HepG2 (cell line): ENCODE data around the gene TMEM145. TPM values are rescaled to one million over a fixed set of nuclear protein-coding genes. Genes with fewer than 3 reads are reported as not detected.

Source experiments
- ATF5 ChIP-seq: sonication (generic); formaldehyde crosslinking; IDR thresholded peaks from 2 replicates; pipeline ENCODE4 v1.4.0; 2020; ENCODE audit warnings: mild to moderate bottlenecking, low read depth, missing genetic modification reagents
- CREM ChIP-seq, 2 experiments: sonication (generic) in 1 of 2; formaldehyde crosslinking in 1 of 2; IDR thresholded peaks; 2 replicates each; pipeline versions ENCODE4 v1.4.0 to v1.6.1; 2016 to 2020; ENCODE audit warnings: antibody characterized with exemption in 1 of 2, mild to moderate bottlenecking in 1 of 2, missing genetic modification reagents in 1 of 2
- GATA4 ChIP-seq: sonication (generic); IDR thresholded peaks from 2 replicates; pipeline ENCODE4 v1.6.1; 2016; ENCODE audit warnings: antibody characterized with exemption, low read depth, borderline replicate concordance
- GTF2F1 ChIP-seq: fragments of 150-350 bp; IDR thresholded peaks from 2 replicates; pipeline ENCODE4 v1.6.1; 2014; ENCODE audit warnings: low read length
- HNF1A ChIP-seq, 2 experiments: sonication (generic) in 1 of 2; formaldehyde crosslinking in 1 of 2; IDR thresholded peaks; 2 replicates each; pipeline versions ENCODE4 v1.4.0 to v1.6.1; 2016 to 2020; ENCODE audit warnings: borderline replicate concordance in 1 of 2, low read depth in 1 of 2, mild to moderate bottlenecking in 1 of 2, missing genetic modification reagents in 1 of 2
- HNF4G ChIP-seq, 2 experiments: sonication (generic) in 1 of 2; formaldehyde crosslinking in 1 of 2; IDR thresholded peaks; 2 replicates each; pipeline versions ENCODE4 v1.4.0 to v1.6.1; 2011 to 2020; ENCODE audit warnings: borderline replicate concordance in 2 of 2, low read depth in 2 of 2, mild to moderate bottlenecking in 2 of 2, low read length in 1 of 2, missing genetic modification reagents in 1 of 2, moderate library complexity in 1 of 2
- HNRNPL ChIP-seq: fragments of 200-400 bp; formaldehyde crosslinking; IDR thresholded peaks from 2 replicates; pipeline ENCODE4 v1.6.1; 2017; ENCODE audit warnings: mild to moderate bottlenecking, low read depth, low read length
- KDM1A ChIP-seq: IDR thresholded peaks from 2 replicates; pipeline ENCODE4 v1.6.1; 2016; ENCODE audit warnings: missing compliant biosample characterization
- MAZ ChIP-seq, 2 experiments: sonication (generic) in 1 of 2; formaldehyde crosslinking in 1 of 2; IDR thresholded peaks; 2 replicates each; pipeline versions ENCODE4 v1.5.0 to v1.6.1; 2012 to 2020; ENCODE audit warnings: low read depth in 2 of 2, mild to moderate bottlenecking in 2 of 2, borderline replicate concordance in 1 of 2, improper control_type of control experiment in 1 of 2, low read length in 1 of 2, missing genetic modification reagents in 1 of 2, moderate library complexity in 1 of 2
- NR2F6 ChIP-seq, 2 experiments: IDR thresholded peaks; 2 replicates each; pipeline ENCODE4 v1.6.1; 2016; ENCODE audit warnings: antibody characterized with exemption in 1 of 2, mild to moderate bottlenecking in 1 of 2
- PITX1 ChIP-seq: sonication (generic); formaldehyde crosslinking; IDR thresholded peaks from 2 replicates; pipeline ENCODE4 v1.5.1; 2020; ENCODE audit warnings: mild to moderate bottlenecking, missing genetic modification reagents
- RORA ChIP-seq: sonication (generic); formaldehyde crosslinking; IDR thresholded peaks from 2 replicates; pipeline ENCODE4 v1.5.0; 2020; ENCODE audit warnings: mild to moderate bottlenecking, missing genetic modification reagents, moderate library complexity
- SALL1 ChIP-seq: sonication (generic); formaldehyde crosslinking; IDR thresholded peaks from 2 replicates; pipeline ENCODE4 v1.8.0; 2022; ENCODE audit warnings: mild to moderate bottlenecking, missing genetic modification reagents
- SIN3A ChIP-seq: IDR thresholded peaks from 2 replicates; pipeline ENCODE4 v1.6.1; 2011; ENCODE audit warnings: low read depth, mild to moderate bottlenecking, control low read depth, low read length, borderline replicate concordance
- THYN1 ChIP-seq: sonication (generic); formaldehyde crosslinking; IDR thresholded peaks from 2 replicates; pipeline ENCODE4 v1.8.1; 2023; ENCODE audit warnings: low read depth, mild to moderate bottlenecking, moderate library complexity, missing genetic modification reagents, borderline replicate concordance
- ZBTB38 ChIP-seq: sonication (generic); formaldehyde crosslinking; IDR thresholded peaks from 2 replicates; pipeline ENCODE4 v1.5.1; 2020; ENCODE audit warnings: mild to moderate bottlenecking, missing genetic modification reagents
- ZMYM2 ChIP-seq: sonication (generic); formaldehyde crosslinking; IDR thresholded peaks from 2 replicates; pipeline ENCODE4 v1.8.0; 2022; ENCODE audit warnings: mild to moderate bottlenecking, missing genetic modification reagents
- ZNF143 ChIP-seq: sonication (generic); formaldehyde crosslinking; IDR thresholded peaks from 2 replicates; pipeline ENCODE4 v1.4.0; 2020; ENCODE audit warnings: missing genetic modification reagents
- ZNF276 ChIP-seq: sonication (generic); formaldehyde crosslinking; IDR thresholded peaks from 2 replicates; pipeline ENCODE4 v1.4.0; 2020; ENCODE audit warnings: mild to moderate bottlenecking, low read depth, missing genetic modification reagents
- ZNF367 ChIP-seq: sonication (generic); formaldehyde crosslinking; IDR thresholded peaks from 2 replicates; pipeline ENCODE4 v1.4.0; 2020; ENCODE audit warnings: missing genetic modification reagents, borderline replicate concordance
- ZSCAN30 ChIP-seq: sonication (generic); formaldehyde crosslinking; IDR thresholded peaks from 2 replicates; pipeline ENCODE4 v1.5.0; 2020; ENCODE audit warnings: mild to moderate bottlenecking, missing genetic modification reagents
- ZSCAN9 ChIP-seq: IDR thresholded peaks from 2 replicates; pipeline ENCODE4 v1.6.1; 2016; ENCODE audit warnings: borderline replicate concordance
- polyA plus RNA-seq, 8 experiments: library from polyadenylated mRNA; depleted of rRNA in 3 of 8; stranded (reverse) in 7 of 8; unstranded in 1 of 8; fragments of >200 nt; fragmentation: Illumina TruSeq in 4 of 8; extraction: Trizol in 4 of 8; gene quantifications; 2 replicates each; pipeline versions ENCODE4 v1.2.1 to v1.2.3, GENCODE V29; 2011 to 2016; ENCODE audit warnings: low read depth in 4 of 8, missing spikeins in 1 of 8, mixed read lengths in 1 of 8; ENCODE audit not compliant: insufficient read depth in 1 of 8
- total RNA-seq, 5 experiments: library from RNA; depleted of rRNA; stranded (reverse); fragments of >200 nt; fragmentation: Illumina TruSeq; extraction: Trizol; gene quantifications; 2 replicates each; pipeline ENCODE4 v1.2.3, GENCODE V29; 2016; ENCODE audit warnings: low read depth in 1 of 5

The TMEM145 gene
- total and polyA plus RNA-seq, 2 of the 13 experiments (the other 11 are each of a cell fraction or from before 2014, with no cell fraction given): 0.07 to 5.1 TPM

GRCh38 chr19:42281146-42281826 is 31.8 kb upstream of the TMEM145 start (continued):
- TF ChIP-seq HNF1A (IDR thresholded peaks at IDR 0.05; ENCODE audit: low read depth) (peak; percentile 44; the same call in 1 of the 2 replicates), HNF1A (CRISPR knock-in tag; IDR thresholded peaks at IDR 0.05; ENCODE audit: borderline replicate concordance) (no peak; the same call in 1 of the 2 replicates), PITX1 (CRISPR knock-in tag) (peak; percentile 46; the same call in 1 of the 2 replicates), HNRNPL (peak; percentile 98), ZNF367 (CRISPR knock-in tag) (no peak), ZSCAN30 (CRISPR knock-in tag) (0 out of 2 replicates have a peak, but pooled peaks have one; percentile 19), GATA4 (no peak), HNF4G (IDR thresholded peaks at IDR 0.05; ENCODE audit: borderline replicate concordance, low read depth, low read length) (no peak), HNF4G (CRISPR knock-in tag; IDR thresholded peaks at IDR 0.05; ENCODE audit: borderline replicate concordance, low read depth) (no peak), THYN1 (no peak), CREM (IDR thresholded peaks at IDR 0.05) (peak; percentile 51; the same call in 1 of the 2 replicates), CREM (CRISPR knock-in tag; IDR thresholded peaks at IDR 0.05) (no peak), NR2F6 (IDR thresholded peaks at IDR 0.05) (no peak; the same call in 1 of the 2 replicates), NR2F6 (CRISPR knock-in tag; IDR thresholded peaks at IDR 0.05) (no peak), GTF2F1 (no peak), KDM1A (no peak), ZSCAN9 (CRISPR knock-in tag) (peak; percentile 27; the same call in 1 of the 2 replicates), ZMYM2 (CRISPR knock-in tag) (no peak), ZNF276 (no peak), MAZ (IDR thresholded peaks at IDR 0.05; ENCODE audit: borderline replicate concordance, low read depth, low read length) (no peak), MAZ (CRISPR knock-in tag; IDR thresholded peaks at IDR 0.05; ENCODE audit: low read depth) (no peak), ZBTB38 (CRISPR knock-in tag) (no peak), RORA (CRISPR knock-in tag) (no peak), ATF5 (CRISPR knock-in tag) (no peak), SIN3A (no peak), ZNF143 (CRISPR knock-in tag) (no peak), SALL1 (no peak)
